Measurements from ENCODE around the gene PHC2. TPM values are rescaled to one million over a fixed set of nuclear protein-coding genes. Genes with fewer than 3 reads are reported as not detected.

The PHC2 gene
- polyA plus RNA-seq, 1 donor from 2014 or later = 171 TPM

DNA sequence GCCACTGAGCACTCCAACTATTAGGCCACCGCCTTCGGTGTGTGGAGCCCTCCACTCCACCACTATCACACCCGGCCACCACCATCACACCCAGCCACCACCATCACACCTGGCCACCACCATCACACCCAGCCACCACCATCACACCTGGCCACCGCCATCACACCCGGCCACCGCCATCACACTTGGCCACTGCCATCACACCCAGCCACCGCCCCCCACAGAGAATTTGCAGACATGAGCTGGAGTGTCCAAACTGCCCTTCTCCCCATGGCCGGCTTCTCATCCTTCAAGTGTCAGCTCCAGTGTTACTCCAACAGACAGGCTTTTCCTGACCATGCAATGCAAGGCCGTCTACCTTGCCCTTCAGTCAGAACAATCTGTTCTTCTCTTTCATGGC is 59.6 kb downstream of the PHC2 start:
- no peaks in the 10 kb centered on the region for H3K27me3 ChIP-seq (ENCODE audit: insufficient read depth, low read depth, low read length)
- TF ChIP-seq RAD21 (conservative IDR thresholded peaks at IDR 0.05) = no peak
- H3K4me3 ChIP-seq (ENCODE audit: low read length) = no peak overlapping the region
- no peaks in the 10 kb centered on the region for H3K9me3 ChIP-seq (ENCODE audit: low read length)
- peaks cover 16% of the 10 kb centered on the region for H3K79me2 ChIP-seq (replicated peaks; ENCODE audit: insufficient read depth, low read length)
- no peak overlapping the region for H3K4me2 ChIP-seq (ENCODE audit: low read length)
- no peaks in the 10 kb centered on the region for H3F3A ChIP-seq (ENCODE audit: insufficient read depth, low read length, poor library complexity, severe bottlenecking)
- no peak overlapping the region for H3K9ac ChIP-seq (ENCODE audit: low read length)
- no peaks in the 10 kb centered on the region for H4K20me1 ChIP-seq (ENCODE audit: insufficient read depth)
- no peak overlapping the region for H2AFZ ChIP-seq (ENCODE audit: low read depth, low read length)
- no peaks in the 10 kb centered on the region for H3K9me2 ChIP-seq (ENCODE audit: insufficient read depth, low read length)
- H3K27ac ChIP-seq (ENCODE audit: low read length) = no peak overlapping the region
- H3K36me3 ChIP-seq (ENCODE audit: insufficient read depth, low read length) = peaks cover 13% of the 10 kb centered on the region

- Histone ChIP-seq H3K27ac (ENCODE audit: low read length) (no peak overlapping the region), H3K79me2 (replicated peaks; ENCODE audit: insufficient read depth, low read length) (peaks cover 16% of the 10 kb centered on the region), H3K27me3 (ENCODE audit: insufficient read depth, low read depth, low read length) (no peaks in the 10 kb centered on the region), H3K4me3 (ENCODE audit: low read length) (no peak overlapping the region), H3K4me2 (ENCODE audit: low read length) (no peak overlapping the region), H3F3A (ENCODE audit: insufficient read depth, low read length, poor library complexity, severe bottlenecking) (no peaks in the 10 kb centered on the region), H2AFZ (ENCODE audit: low read depth, low read length) (no peak overlapping the region), H3K9me3 (ENCODE audit: low read length) (no peaks in the 10 kb centered on the region), H3K9ac (ENCODE audit: low read length) (no peak overlapping the region), H4K20me1 (ENCODE audit: insufficient read depth) (no peaks in the 10 kb centered on the region), H3K36me3 (ENCODE audit: insufficient read depth, low read length) (peaks cover 16% of the 10 kb centered on the region), H3K9me2 (ENCODE audit: insufficient read depth, low read length) (no peaks in the 10 kb centered on the region)
- TF ChIP-seq, protein P1, sequence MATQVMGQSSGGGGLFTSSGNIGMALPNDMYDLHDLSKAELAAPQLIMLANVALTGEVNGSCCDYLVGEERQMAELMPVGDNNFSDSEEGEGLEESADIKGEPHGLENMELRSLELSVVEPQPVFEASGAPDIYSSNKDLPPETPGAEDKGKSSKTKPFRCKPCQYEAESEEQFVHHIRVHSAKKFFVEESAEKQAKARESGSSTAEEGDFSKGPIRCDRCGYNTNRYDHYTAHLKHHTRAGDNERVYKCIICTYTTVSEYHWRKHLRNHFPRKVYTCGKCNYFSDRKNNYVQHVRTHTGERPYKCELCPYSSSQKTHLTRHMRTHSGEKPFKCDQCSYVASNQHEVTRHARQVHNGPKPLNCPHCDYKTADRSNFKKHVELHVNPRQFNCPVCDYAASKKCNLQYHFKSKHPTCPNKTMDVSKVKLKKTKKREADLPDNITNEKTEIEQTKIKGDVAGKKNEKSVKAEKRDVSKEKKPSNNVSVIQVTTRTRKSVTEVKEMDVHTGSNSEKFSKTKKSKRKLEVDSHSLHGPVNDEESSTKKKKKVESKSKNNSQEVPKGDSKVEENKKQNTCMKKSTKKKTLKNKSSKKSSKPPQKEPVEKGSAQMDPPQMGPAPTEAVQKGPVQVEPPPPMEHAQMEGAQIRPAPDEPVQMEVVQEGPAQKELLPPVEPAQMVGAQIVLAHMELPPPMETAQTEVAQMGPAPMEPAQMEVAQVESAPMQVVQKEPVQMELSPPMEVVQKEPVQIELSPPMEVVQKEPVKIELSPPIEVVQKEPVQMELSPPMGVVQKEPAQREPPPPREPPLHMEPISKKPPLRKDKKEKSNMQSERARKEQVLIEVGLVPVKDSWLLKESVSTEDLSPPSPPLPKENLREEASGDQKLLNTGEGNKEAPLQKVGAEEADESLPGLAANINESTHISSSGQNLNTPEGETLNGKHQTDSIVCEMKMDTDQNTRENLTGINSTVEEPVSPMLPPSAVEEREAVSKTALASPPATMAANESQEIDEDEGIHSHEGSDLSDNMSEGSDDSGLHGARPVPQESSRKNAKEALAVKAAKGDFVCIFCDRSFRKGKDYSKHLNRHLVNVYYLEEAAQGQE (IDR thresholded peaks at IDR 0.05; ENCODE audit: borderline replicate concordance) = no peak
- TF ChIP-seq POLR2AphosphoS5 (IDR thresholded peaks at IDR 0.05) (no peak), TAF1 (IDR thresholded peaks at IDR 0.05; ENCODE audit: low read depth) (no peak), MXI1 (conservative IDR thresholded peaks at IDR 0.05; ENCODE audit: poor library complexity, severe bottlenecking) (no peak), SMC3 (conservative IDR thresholded peaks at IDR 0.05; ENCODE audit: poor library complexity) (no peak), EP300 (conservative IDR thresholded peaks at IDR 0.05; ENCODE audit: poor library complexity, severe bottlenecking) (no peak), EZH2 (IDR thresholded peaks at IDR 0.05; ENCODE audit: borderline replicate concordance, insufficient read depth, low read length, poor library complexity, severe bottlenecking) (no peak), RAD21 (conservative IDR thresholded peaks at IDR 0.05) (no peak)
- TF ChIP-seq, protein P2, sequence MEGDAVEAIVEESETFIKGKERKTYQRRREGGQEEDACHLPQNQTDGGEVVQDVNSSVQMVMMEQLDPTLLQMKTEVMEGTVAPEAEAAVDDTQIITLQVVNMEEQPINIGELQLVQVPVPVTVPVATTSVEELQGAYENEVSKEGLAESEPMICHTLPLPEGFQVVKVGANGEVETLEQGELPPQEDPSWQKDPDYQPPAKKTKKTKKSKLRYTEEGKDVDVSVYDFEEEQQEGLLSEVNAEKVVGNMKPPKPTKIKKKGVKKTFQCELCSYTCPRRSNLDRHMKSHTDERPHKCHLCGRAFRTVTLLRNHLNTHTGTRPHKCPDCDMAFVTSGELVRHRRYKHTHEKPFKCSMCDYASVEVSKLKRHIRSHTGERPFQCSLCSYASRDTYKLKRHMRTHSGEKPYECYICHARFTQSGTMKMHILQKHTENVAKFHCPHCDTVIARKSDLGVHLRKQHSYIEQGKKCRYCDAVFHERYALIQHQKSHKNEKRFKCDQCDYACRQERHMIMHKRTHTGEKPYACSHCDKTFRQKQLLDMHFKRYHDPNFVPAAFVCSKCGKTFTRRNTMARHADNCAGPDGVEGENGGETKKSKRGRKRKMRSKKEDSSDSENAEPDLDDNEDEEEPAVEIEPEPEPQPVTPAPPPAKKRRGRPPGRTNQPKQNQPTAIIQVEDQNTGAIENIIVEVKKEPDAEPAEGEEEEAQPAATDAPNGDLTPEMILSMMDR (IDR thresholded peaks at IDR 0.05; ENCODE audit: poor library complexity, severe bottlenecking) = no peak
These were observed 60.1 kb downstream of the PHC2 start for GRCh38 chr1:33370827-33371226.

DNA sequence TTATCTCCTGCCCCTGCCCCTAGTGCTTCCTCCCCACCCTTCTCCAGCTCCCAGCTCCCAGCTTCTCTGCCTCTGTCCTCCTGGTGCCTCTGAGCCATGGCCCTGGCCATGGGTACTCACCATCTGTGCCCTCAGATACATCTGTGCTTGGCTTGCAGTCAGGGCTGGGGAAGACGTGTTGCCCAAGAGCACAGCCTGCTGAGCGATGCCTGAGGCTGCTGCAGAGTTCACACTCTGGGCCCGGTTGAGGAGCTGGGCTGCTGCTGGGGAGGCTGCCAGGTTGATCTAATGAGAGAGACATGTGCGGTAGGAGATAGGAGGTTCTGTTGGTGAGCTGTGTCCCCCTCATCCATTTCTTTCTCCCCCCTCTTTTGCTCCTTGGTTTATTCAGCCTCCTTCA is 60.6 kb downstream of the PHC2 start:
- no peaks in the 10 kb centered on the region for H3K9me2 ChIP-seq (ENCODE audit: insufficient read depth, low read length)
- no peaks in the 10 kb centered on the region for H4K20me1 ChIP-seq (ENCODE audit: insufficient read depth)
- H3K27me3 ChIP-seq (ENCODE audit: insufficient read depth, low read depth, low read length) = no peaks in the 10 kb centered on the region
- no peak overlapping the region for H3K27ac ChIP-seq (ENCODE audit: low read length)
- H3K4me2 ChIP-seq (ENCODE audit: low read length) = no peak overlapping the region
- H3K36me3 ChIP-seq (ENCODE audit: insufficient read depth, low read length) = peaks cover 16% of the 10 kb centered on the region
- no peak for TF ChIP-seq TAF1 (IDR thresholded peaks at IDR 0.05; ENCODE audit: low read depth)
- TF ChIP-seq EP300 (conservative IDR thresholded peaks at IDR 0.05; ENCODE audit: poor library complexity, severe bottlenecking) = no peak
- TF ChIP-seq EZH2 (IDR thresholded peaks at IDR 0.05; ENCODE audit: borderline replicate concordance, insufficient read depth, low read length, poor library complexity, severe bottlenecking) = no peak
- TF ChIP-seq RAD21 (conservative IDR thresholded peaks at IDR 0.05) = no peak
- H3K9ac ChIP-seq (ENCODE audit: low read length) = no peak overlapping the region
- no peak overlapping the region for H3K4me3 ChIP-seq (ENCODE audit: low read length)
- H3K79me2 ChIP-seq (replicated peaks; ENCODE audit: insufficient read depth, low read length) = peaks cover 12% of the 10 kb centered on the region
- no peaks in the 10 kb centered on the region for H3K9me3 ChIP-seq (ENCODE audit: low read length)
- peaks cover 2% of the 10 kb centered on the region for H3F3A ChIP-seq (ENCODE audit: insufficient read depth, low read length, poor library complexity, severe bottlenecking)
- no peak overlapping the region for H2AFZ ChIP-seq (ENCODE audit: low read depth, low read length)

Data from neural cell (in vitro differentiated cells).